NCI-H345 (cell line): ENCODE data around the gene RAD51B.
"Not testable (repeated sequence)": the region's sequence is repeated elsewhere in the genome, so short reads cannot be mapped to it uniquely, and the experiment has no call there.

Source experiments
- DNase-seq: peaks from one replicate; lab custom pipeline; 2025; lab: John Stamatoyannopoulos, UW

The RAD51B gene

GRCh38 chr14:68302938-68303337, 483.4 kb downstream of the RAD51B start:
- not testable (repeated sequence) for DNase-seq

- DNase-seq = no peak
These were observed 486.2 kb downstream of the RAD51B start for GRCh38 chr14:68305738-68306137.

DNA sequence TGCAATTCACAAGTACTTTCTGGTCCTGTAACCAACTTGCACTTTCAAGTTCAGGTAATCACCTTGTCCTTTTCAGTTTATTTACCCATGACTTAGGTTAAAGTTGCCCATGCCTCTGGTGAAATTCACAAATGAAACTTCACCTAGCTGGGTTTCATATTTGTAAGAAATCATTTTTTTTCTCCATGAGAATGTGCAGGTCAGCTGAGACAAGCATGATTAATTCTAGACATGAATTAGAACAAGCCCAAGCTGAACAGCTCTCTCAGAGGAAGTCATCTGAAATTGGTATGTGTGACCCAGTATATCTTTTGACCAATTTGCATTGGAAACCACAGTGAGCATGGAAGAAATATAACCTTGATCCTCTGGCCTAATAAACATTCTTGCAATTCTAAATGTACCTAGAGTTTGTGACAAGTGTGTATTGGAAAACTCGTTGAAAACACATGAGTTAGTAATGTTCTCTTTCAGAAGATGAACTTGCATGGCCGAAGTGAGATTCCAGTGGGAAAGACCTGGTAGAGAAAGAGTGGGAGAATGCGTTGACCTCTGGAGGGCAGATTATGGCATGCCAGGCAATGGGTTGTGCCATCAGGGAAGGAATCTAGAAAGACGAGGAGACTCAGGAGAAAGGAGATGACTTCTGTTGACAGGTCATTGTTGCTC, 486.8 kb downstream of the RAD51B start:
- DNase-seq = no peak

GRCh38 chr14:68306934-68307789, 487.6 kb downstream of the RAD51B start:
- peak; percentile 72 for DNase-seq

DNA sequence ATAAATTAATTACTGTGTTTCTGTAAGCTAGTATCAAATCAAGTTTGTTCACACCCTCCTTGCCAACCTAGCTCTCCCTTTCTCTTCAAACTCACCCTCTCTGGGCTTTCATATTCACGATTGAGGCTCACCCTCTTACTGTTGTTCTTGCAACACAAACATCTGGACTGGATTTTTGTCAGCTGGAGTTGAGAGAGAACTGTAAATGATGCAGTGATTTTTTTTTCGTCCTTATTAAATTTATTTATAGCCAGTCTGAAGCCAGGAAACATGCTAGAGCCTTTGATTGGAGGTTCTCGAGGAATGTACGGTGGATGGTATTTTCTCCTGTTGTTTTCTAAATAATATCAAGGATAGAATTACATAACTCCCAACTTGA, 488.2 kb downstream of the RAD51B start:
- no peak for DNase-seq

GRCh38 chr14:68308726-68309520, 489.3 kb downstream of the RAD51B start:
- no peak for DNase-seq

DNA sequence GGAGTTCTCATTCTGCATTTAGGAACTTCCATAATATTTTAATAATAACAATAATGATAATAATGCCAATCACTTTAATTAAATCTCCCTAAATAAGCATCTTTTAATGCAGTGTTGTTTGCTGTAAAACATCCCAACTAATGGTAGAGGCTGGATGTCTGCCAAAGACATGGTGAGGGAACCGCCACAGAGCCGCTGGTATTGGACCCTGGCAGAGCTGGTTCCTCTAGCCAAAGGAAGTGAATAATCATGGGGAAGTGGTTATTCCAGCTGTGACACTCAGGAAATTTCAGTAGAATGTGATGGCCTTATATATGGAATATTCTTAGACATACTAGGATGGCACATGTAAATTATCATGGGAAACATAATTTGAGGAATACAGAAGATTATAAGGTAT, 490.0 kb downstream of the RAD51B start:
- DNase-seq = no peak

DNA sequence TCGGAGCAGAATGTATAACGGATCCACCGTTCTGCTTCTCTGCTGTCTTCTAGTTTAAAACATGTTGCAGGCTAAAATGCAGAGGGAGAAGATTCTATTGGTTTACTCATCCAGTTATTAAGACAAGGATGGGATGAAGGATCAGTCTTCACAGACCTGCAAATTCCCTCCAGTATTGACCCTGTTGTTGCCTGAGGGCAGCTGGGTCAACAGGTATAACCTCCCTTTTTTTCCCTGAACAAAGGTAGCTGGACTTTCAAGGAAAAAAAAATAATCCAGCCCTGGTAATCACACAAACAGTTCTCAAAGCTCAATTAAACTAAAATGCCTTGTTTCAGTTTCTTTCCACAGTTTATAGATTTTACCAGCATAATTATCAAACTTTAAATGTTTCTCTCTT, 492.7 kb downstream of the RAD51B start:
- no peak for DNase-seq

DNA sequence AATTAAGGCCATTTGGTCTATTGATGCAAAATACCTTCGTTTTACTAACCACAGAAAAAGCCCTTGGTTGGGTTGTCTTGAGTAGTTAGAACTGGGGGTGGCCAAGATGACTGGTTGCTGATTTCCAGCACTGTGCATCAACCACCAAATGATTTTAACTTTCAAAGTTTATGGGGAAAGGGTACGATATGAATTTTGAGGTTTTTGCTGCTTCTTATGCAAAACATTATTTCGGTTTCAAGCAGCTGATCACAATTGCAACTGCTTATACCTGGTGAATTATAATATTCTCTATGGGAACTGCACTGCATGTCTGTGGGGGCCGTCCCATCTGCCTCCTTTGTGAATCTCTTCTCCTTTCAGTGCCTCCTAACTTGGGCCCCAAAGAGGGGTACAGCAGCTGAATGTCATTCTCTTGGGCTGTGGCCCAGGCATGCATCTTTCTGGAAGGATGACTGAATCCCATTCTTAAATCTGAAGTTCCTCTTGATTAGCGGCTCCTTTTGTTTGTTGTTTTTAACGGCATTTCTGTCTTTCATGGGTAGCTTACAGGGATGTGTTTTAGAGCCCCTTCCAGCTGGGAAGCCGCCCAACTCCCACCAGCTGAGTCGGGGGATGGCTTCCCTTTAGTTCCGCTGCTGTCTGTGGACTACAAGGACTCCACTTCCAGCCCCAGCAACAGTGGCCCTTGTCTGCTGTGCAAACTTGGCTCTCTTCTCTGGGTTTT, 493.5 kb downstream of the RAD51B start:
- no peak for DNase-seq

- no peak for DNase-seq
These were observed 495.1 kb downstream of the RAD51B start for GRCh38 chr14:68314642-68315041.

DNA sequence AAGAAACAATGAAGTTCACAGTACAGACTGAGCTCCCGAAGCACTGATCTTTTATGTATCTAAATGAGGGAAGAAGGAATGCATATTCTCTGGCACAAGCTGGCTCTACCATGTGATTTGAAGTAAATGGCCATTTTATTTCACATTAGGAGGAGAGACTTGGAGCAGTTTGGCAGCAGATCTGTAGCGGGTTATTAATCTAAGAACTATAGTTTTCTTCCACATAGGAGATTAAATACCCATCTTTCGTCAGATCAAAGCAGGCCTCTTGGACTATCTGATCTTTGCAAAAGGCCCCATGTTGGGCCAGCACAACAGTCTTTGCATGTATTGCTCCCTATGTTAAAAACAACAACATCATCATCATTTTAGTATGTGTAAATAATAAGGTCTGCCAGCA, 495.5 kb downstream of the RAD51B start:
- DNase-seq = no peak

DNA sequence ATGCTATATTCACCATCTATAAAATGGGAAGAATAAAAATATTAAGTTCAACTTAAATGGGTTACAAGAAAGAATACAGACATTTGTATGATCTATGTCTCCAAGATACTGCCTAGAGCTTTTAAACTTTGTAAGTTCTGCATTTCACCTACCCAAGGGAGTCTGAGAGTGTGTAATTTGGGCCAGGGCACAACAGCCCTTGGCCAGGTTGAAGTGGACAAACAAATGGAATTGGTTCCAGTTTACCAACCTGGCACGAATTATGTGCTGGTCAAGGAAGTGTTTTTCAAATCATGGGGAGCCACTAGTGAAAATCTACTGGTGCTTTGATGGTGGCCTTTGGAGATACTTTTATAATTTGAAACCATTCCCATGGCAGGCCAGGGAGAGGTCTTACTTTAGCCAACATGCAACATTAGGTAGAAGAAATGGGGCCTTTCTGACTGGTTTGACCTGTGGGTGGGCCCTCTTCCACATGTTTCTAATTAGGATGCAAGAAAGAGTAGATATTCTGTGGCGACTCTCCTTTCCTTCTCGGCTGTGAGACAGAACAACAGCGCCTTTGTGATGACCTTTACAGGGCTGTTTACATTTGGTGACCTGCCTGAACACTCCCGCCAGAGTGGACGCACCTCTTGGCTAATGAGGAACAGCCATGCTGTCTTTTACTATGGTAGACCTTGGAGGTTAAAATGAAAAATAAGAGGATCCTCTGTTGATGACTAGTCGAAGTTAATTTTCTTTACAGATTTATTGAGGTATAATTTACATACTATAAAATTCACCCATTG, 496.7 kb downstream of the RAD51B start:
- DNase-seq = no peak

DNA sequence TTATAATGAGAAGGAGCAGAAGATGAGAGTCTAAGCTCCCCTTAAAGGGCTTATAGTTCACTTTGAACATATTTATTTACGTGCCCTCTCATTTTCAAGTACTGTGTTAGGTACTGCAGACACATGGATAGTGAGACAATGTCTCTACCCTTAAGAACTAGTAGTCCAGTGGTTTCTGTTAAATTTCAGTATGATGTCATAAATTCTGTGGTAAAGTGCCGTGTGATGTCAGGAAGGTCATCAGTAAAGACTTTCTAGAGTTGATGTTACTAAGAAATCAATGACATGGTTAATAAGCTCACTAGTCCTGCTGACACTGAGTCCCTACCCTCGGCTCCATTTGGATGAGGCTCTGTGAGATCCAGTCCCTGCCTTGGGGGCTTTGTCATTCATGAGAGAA, 497.7 kb downstream of the RAD51B start:
- DNase-seq = no peak

GRCh38 chr14:68318828-68319227, 499.2 kb downstream of the RAD51B start:
- DNase-seq = no peak

DNA sequence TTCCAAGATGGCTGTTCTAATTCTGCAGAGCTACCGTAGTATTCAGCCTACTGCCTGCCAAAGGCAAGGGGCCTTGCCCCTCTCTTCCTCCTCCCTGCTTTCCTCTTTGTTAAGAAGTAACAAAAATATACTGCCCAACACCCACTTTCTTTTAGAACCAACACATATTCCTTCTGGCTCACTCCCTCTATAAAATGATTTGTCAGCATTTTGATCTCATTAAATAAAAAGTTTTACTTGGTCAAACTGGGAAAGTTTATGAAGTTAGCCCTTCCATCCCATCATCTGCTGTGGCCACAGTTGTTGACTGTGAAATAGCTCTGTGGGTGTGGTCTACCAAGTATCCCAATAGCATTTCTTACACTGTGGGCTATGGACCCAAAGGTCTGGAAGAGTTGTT, 500.9 kb downstream of the RAD51B start:
- DNase-seq = no peak

- no peak for DNase-seq
These were observed 503.5 kb downstream of the RAD51B start for GRCh38 chr14:68322940-68323620.

DNA sequence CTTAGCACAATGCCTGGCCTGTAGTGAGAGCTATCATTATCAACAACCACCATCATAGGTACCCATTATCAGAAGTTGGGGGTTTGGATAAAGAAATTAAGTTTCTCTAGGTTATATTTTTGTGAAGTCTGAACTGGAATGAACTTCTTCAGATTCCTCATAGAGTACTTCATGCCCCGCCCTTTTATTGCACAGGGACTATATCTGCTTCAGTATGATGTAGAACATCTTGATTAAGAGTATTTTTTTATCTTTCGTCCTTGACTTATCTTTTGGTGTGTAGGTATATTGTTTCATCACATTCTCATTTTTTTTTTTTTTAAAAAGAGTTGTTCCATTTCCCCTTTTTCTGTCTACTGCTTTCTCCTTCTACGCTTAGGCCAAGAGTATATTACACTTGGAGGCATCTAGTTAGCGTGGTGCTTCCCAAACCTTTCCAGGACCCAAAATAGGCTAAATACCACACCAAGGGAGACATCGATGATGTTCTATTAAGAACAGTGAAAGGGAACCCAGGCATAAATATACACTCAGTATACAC, 505.8 kb downstream of the RAD51B start:
- DNase-seq = no peak

GRCh38 chr14:68327231-68327630, 507.7 kb downstream of the RAD51B start:
- DNase-seq = no peak

GRCh38 chr14:68328509-68328908, 508.9 kb downstream of the RAD51B start:
- no peak for DNase-seq

GRCh38 chr14:68331426-68331825, 511.8 kb downstream of the RAD51B start:
- no peak for DNase-seq
